Hepatic stellate cell (primary cell): Measurements from ENCODE around the gene KISS1R.
A peak's percentile ranks its signal among the peaks of the same experiment; 100 is the strongest.
"Not testable (repeated sequence)": the region's sequence is repeated elsewhere in the genome, so short reads cannot be mapped to it uniquely, and the experiment has no call there.

Experiments used
- DNase-seq: peaks from one replicate; pipeline ENCODE4 v3.0.0; 2011; ENCODE audit warnings: low spot score

KISS1R gene

GRCh38 chr19:881385-882071, 35.6 kb upstream of the KISS1R start:
- no peak for DNase-seq

GRCh38 chr19:882871-883497, 34.1 kb upstream of the KISS1R start:
- DNase-seq: no peak

GRCh38 chr19:883661-884211, 33.4 kb upstream of the KISS1R start:
- no peak for DNase-seq

- DNase-seq: no peak
These were observed 32.5 kb upstream of the KISS1R start for GRCh38 chr19:884420-885211.

GRCh38 chr19:885536-886224, 31.5 kb upstream of the KISS1R start:
- no peak for DNase-seq

- DNase-seq: no peak
These were observed 30.1 kb upstream of the KISS1R start for GRCh38 chr19:887072-887471.

GRCh38 chr19:887599-887998, 29.5 kb upstream of the KISS1R start:
- DNase-seq: no peak

- DNase-seq: no peak
These were observed 28.4 kb upstream of the KISS1R start for GRCh38 chr19:888581-889385.

GRCh38 chr19:889662-890295, 27.4 kb upstream of the KISS1R start:
- no peak for DNase-seq

GRCh38 chr19:890831-891230, 26.3 kb upstream of the KISS1R start:
- no peak for DNase-seq

GRCh38 chr19:891421-892200, 25.5 kb upstream of the KISS1R start:
- DNase-seq: not testable (repeated sequence)

GRCh38 chr19:892243-892893, 24.8 kb upstream of the KISS1R start:
- peak; percentile 59 for DNase-seq

GRCh38 chr19:892894-893689, 24.0 kb upstream of the KISS1R start, which contains the start of the genes MED16 and RNU6-9:
MED16 (minus strand) TSS chr19:893187; CDS start chr19:891131, 2,056 bp downstream.
RNU6-9 (plus strand) TSS chr19:893484.
- peak; percentile 99 for DNase-seq

- DNase-seq: no peak
These were observed 20.7 kb upstream of the KISS1R start for GRCh38 chr19:896434-896833.

- no peak for DNase-seq
These were observed 20.1 kb upstream of the KISS1R start for GRCh38 chr19:896999-897398.

- DNase-seq: no peak
These were observed 19.6 kb upstream of the KISS1R start for GRCh38 chr19:897442-898039.

- DNase-seq: no peak
These were observed 18.5 kb upstream of the KISS1R start for GRCh38 chr19:898663-899062.
